H1 (cell line): ENCODE data around the gene ZNF429. TPM values are rescaled to one million over a fixed set of nuclear protein-coding genes. Genes with fewer than 3 reads are reported as not detected.
"Not testable (repeated sequence)": the region's sequence is repeated elsewhere in the genome, so short reads cannot be mapped to it uniquely, and the experiment has no call there.

Experiments
- CTCF ChIA-PET: fragments of 300-600 bp; sonication (Branson Sonifier 250); formaldehyde crosslinking; loops from one replicate; lab custom pipeline; 2021; ENCODE audit not compliant: partially characterized antibody; lab: Charles Lee
- POLR2A ChIA-PET: fragments of 300-600 bp; sonication (Branson Sonifier 250); formaldehyde crosslinking; loops from one replicate; lab custom pipeline; 2021; ENCODE audit warnings: inconsistent platforms; ENCODE audit not compliant: partially characterized antibody; lab: Charles Lee
- DNase-seq, 2 experiments: peaks; one replicate each; pipeline versions ENCODE4 v3.0.0 to v3.0.0-alpha.2; 2010 to 2022; ENCODE audit warnings: low spot score in 2 of 2, low read depth in 1 of 2, mixed read lengths in 1 of 2
- FAIRE-seq: peaks from 2 replicates; lab custom pipeline; 2011; peaks lifted over from hg19 to GRCh38; lab: Jason Lieb, UNC
- H2AFZ ChIP-seq: 2 replicates; pipeline ENCODE4 v1.8.1; 2012; ENCODE audit warnings: low read length, inconsistent platforms
- H2AK5ac ChIP-seq: 2 replicates; pipeline ENCODE4 v1.6.1; 2013; ENCODE audit warnings: low read depth, low read length
- H2BK120ac ChIP-seq: replicated peaks from 2 replicates; pipeline ENCODE3; 2013; ENCODE audit warnings: low read depth, low read length, inconsistent platforms
- H2BK12ac ChIP-seq: 2 replicates; pipeline ENCODE4 v1.6.1; 2013; ENCODE audit warnings: low read depth, low read length
- H2BK15ac ChIP-seq: 2 replicates; pipeline ENCODE4 v1.6.1; 2013; ENCODE audit warnings: low read length
- H2BK20ac ChIP-seq: 2 replicates; pipeline ENCODE4 v1.6.1; 2013; ENCODE audit warnings: low read length
- H2BK5ac ChIP-seq: 2 replicates; pipeline ENCODE4 v1.6.1; 2013; ENCODE audit warnings: low read depth, low read length
- H3K14ac ChIP-seq: 2 replicates; pipeline ENCODE4 v1.6.1; 2013; ENCODE audit warnings: inconsistent platforms; ENCODE audit not compliant: insufficient read length
- H3K18ac ChIP-seq: 2 replicates; pipeline ENCODE4 v1.6.1; 2013; ENCODE audit warnings: low read length; ENCODE audit errors: extremely low read depth
- H3K23ac ChIP-seq: 2 replicates; pipeline ENCODE4 v1.6.1; 2013; ENCODE audit warnings: inconsistent platforms; ENCODE audit not compliant: insufficient read length
- H3K23me2 ChIP-seq: 2 replicates; pipeline ENCODE4 v1.6.1; 2013; ENCODE audit warnings: low read depth, low read length
- H3K27ac ChIP-seq: 2 replicates; pipeline ENCODE4 v1.6.1; 2011; ENCODE audit warnings: low read depth, low read length, inconsistent platforms
- H3K27me3 ChIP-seq, 4 experiments: replicated peaks in 1 of 4; 1 replicate in 1 of 4; 2 replicates in 3 of 4; pipeline versions ENCODE4 v1.6.1 to v1.8.1; 2011 to 2013; ENCODE audit warnings: low read length in 3 of 4, mild to moderate bottlenecking in 3 of 4, inconsistent platforms in 2 of 4, mixed read lengths in 2 of 4, moderate library complexity in 1 of 4; ENCODE audit not compliant: control insufficient read depth in 3 of 4, insufficient read depth in 3 of 4; ENCODE audit errors: extremely low read depth in 1 of 4
- H3K36me3 ChIP-seq, 4 experiments: 2 replicates each; pipeline versions ENCODE4 v1.6.1 to v1.8.1; 2011 to 2013; ENCODE audit warnings: mild to moderate bottlenecking in 4 of 4, low read length in 3 of 4, moderate library complexity in 2 of 4, control low read depth in 1 of 4, inconsistent platforms in 1 of 4; ENCODE audit not compliant: insufficient read depth in 4 of 4, control insufficient read depth in 2 of 4
- H3K4ac ChIP-seq: replicated peaks from 2 replicates; pipeline ENCODE3; 2013; ENCODE audit warnings: low read length, low read depth, mixed read lengths, inconsistent platforms; ENCODE audit not compliant: insufficient read length
- H3K4me1 ChIP-seq, 4 experiments: replicated peaks in 1 of 4; 1 replicate in 1 of 4; 2 replicates in 3 of 4; pipeline versions ENCODE4 v1.6.1 to v1.8.1; 2011 to 2013; ENCODE audit warnings: low read length in 3 of 4, inconsistent platforms in 2 of 4, mixed read lengths in 1 of 4; ENCODE audit not compliant: insufficient read depth in 4 of 4, control insufficient read depth in 3 of 4
- H3K4me2 ChIP-seq, 2 experiments: 2 replicates each; pipeline versions ENCODE4 v1.6.1 to v1.8.1; 2011 to 2013; ENCODE audit warnings: low read depth in 2 of 2, low read length in 2 of 2, control low read depth in 1 of 2, inconsistent platforms in 1 of 2, mild to moderate bottlenecking in 1 of 2; ENCODE audit not compliant: insufficient read depth in 1 of 2
- H3K4me3 ChIP-seq, 4 experiments: fragments of 200-600, 300-600 bp in 1 of 4; sonication (generic), shearing (Covaris generic), sonication (Bioruptor Twin) in 1 of 4; 2 replicates each; pipeline versions ENCODE4 v1.5.1 to v1.8.1; 2011 to 2016; ENCODE audit warnings: low read length in 4 of 4, low read depth in 3 of 4, control low read depth in 2 of 4, inconsistent platforms in 2 of 4, mild to moderate bottlenecking in 2 of 4, mixed read lengths in 1 of 4, moderate library complexity in 1 of 4; ENCODE audit not compliant: insufficient read depth in 2 of 4; ENCODE audit errors: extremely low read depth in 1 of 4
- H3K56ac ChIP-seq: replicated peaks from 2 replicates; pipeline ENCODE3; 2013; ENCODE audit warnings: low read depth, mild to moderate bottlenecking, mixed read lengths, low read length, inconsistent platforms; ENCODE audit not compliant: insufficient read length
- H3K79me1 ChIP-seq: 2 replicates; pipeline ENCODE4 v1.6.1; 2013; ENCODE audit warnings: low read depth, low read length, control low read depth
- H3K79me2 ChIP-seq, 2 experiments: 2 replicates each; pipeline versions ENCODE4 v1.6.1 to v1.8.1; 2012 to 2013; ENCODE audit warnings: low read length in 2 of 2, mild to moderate bottlenecking in 2 of 2, inconsistent platforms in 1 of 2; ENCODE audit not compliant: insufficient read depth in 2 of 2, control insufficient read depth in 1 of 2
- H3K9ac ChIP-seq, 4 experiments: replicated peaks in 1 of 4; 1 replicate in 1 of 4; 2 replicates in 3 of 4; pipeline versions ENCODE4 v1.6.1 to v1.8.1; 2011 to 2013; ENCODE audit warnings: low read depth in 3 of 4, low read length in 3 of 4, control low read depth in 2 of 4, mild to moderate bottlenecking in 2 of 4, moderate library complexity in 2 of 4, inconsistent platforms in 1 of 4; ENCODE audit errors: extremely low read depth in 1 of 4
- H3K9me3 ChIP-seq, 2 experiments: 2 replicates each; pipeline versions ENCODE4 v1.6.1 to v1.8.1; 2012 to 2013; ENCODE audit warnings: mild to moderate bottlenecking in 2 of 2, moderate library complexity in 2 of 2, control low read depth in 1 of 2, inconsistent platforms in 1 of 2, low read depth in 1 of 2, low read length in 1 of 2, mixed read lengths in 1 of 2; ENCODE audit not compliant: insufficient read depth in 2 of 2
- H4K20me1 ChIP-seq, 2 experiments: replicated peaks in 1 of 2; 2 replicates each; pipeline versions ENCODE3 to v1.8.1; 2011 to 2013; ENCODE audit warnings: inconsistent platforms in 2 of 2, low read length in 2 of 2, mild to moderate bottlenecking in 1 of 2; ENCODE audit not compliant: insufficient read depth in 2 of 2, control insufficient read depth in 1 of 2
- H4K5ac ChIP-seq: 2 replicates; pipeline ENCODE4 v1.6.1; 2013; ENCODE audit warnings: low read length, low read depth, mixed read lengths, inconsistent platforms; ENCODE audit not compliant: insufficient read length
- H4K8ac ChIP-seq: 2 replicates; pipeline ENCODE4 v1.8.0; 2013; ENCODE audit warnings: mild to moderate bottlenecking, moderate library complexity, low read length, inconsistent platforms; ENCODE audit not compliant: insufficient read depth; ENCODE audit errors: extremely low read depth
- H4K91ac ChIP-seq: replicated peaks from 2 replicates; pipeline ENCODE3; 2013; ENCODE audit warnings: low read length, mixed read lengths, inconsistent platforms; ENCODE audit not compliant: insufficient read length
- WGBS, 2 experiments: shearing (Covaris generic) in 1 of 2; methylation state at CpG; one replicate each; pipeline versions ENCODE4 v1.1.6 to v1.1.7; 2013 to 2015; ENCODE audit warnings: low lambda C conversion rate in 2 of 2, mixed read lengths in 2 of 2, inconsistent platforms in 1 of 2, low coverage in 1 of 2, missing lambda C conversion rate in 1 of 2; ENCODE audit not compliant: insufficient replicate concordance in 2 of 2, insufficient coverage in 1 of 2, insufficient read length in 1 of 2; ENCODE audit errors: extremely low coverage in 1 of 2, missing lambda C conversion rate in 1 of 2; 5-methylcytosine and 5-hydroxymethylcytosine counted together
- polyA plus RNA-seq, 7 experiments: library from polyadenylated mRNA; depleted of rRNA in 3 of 7; stranded (reverse) in 5 of 7; unstranded in 2 of 7; fragments of >200 nt in 5 of 7; fragments of 200-250 nt in 2 of 7; gene quantifications; 1 replicate in 5 of 7; 2 replicates in 1 of 7; 4 replicates in 1 of 7; pipeline versions ENCODE4 v1.2.1 to v1.2.3, GENCODE V29; 2011 to 2013; ENCODE audit warnings: missing spikeins in 2 of 7, mixed read lengths in 2 of 7
- total RNA-seq: library from RNA; stranded (reverse); fragmentation: NEBNext Ultra II Directional; extraction: Animal tissue kit (Norgen Biotek cat#: 25700); gene quantifications from 2 replicates; pipeline ENCODE4 v1.2.1, GENCODE V29; 2021

Gene ZNF429
- total and polyA plus RNA-seq, 2 of the 8 experiments (the other 6 are each of a cell fraction or from before 2014, with no cell fraction given) = 10.9 to 15.0 TPM

- not testable (repeated sequence) for H3K23ac ChIP-seq, H3K23me2 ChIP-seq, H3K36me3 ChIP-seq, H3K9ac ChIP-seq, H3K27ac ChIP-seq, DNase-seq, H3K14ac ChIP-seq, H4K20me1 ChIP-seq, H3K79me2 ChIP-seq, FAIRE-seq, H3K9me3 ChIP-seq, H3K4me3 ChIP-seq, H3K27me3 ChIP-seq, H3K79me1 ChIP-seq, H3K56ac ChIP-seq, H2BK15ac ChIP-seq, H4K5ac ChIP-seq, H2AFZ ChIP-seq
- H2AK5ac ChIP-seq = peak overlapping the region; percentile 93; the same call in 1 of the 2 replicates
- 0 out of 2 replicates have a peak overlapping the region, but pooled peaks have one; percentile 7 for H4K8ac ChIP-seq
- ChIA-PET POLR2A (interaction anchor here (2.8 kb wide), 1 partner anchor 97 kb away, joined by 12 read pairs; the partner anchor contains the start of gene ZNF429), CTCF (interaction anchor here (0.8 kb wide), 1 partner anchor 119 kb away, joined by 3 read pairs; no protein-coding TSS in a partner anchor)
- 92% methylated on average over 11 of the region's 11 CpGs; no CpG with 5 or more reads in 1 of the 2 experiments for WGBS, 2 experiments
- H2BK120ac ChIP-seq = peak overlapping the region; percentile 50
- H2BK20ac ChIP-seq = peak overlapping the region; percentile 93; the same call in 1 of the 2 replicates
- peak overlapping the region; percentile 90 for H3K18ac ChIP-seq
- H2BK5ac ChIP-seq = 0 out of 2 replicates have a peak overlapping the region, but pooled peaks have one; percentile 88
- H3K4ac ChIP-seq = peak overlapping the region; percentile 27
- H4K91ac ChIP-seq = peak overlapping the region; percentile 36
- peak overlapping the region; percentile 90 for H2BK12ac ChIP-seq
- H3K4me2 ChIP-seq = peak overlapping the region in 1 of 2 experiments; percentile 64; a peak in 2 of 4 replicates
- H3K4me1 ChIP-seq = peaks cover 17 to 32% (median 23%) of the 10 kb centered on the region in 4 experiments
Observed at GRCh38 chr19:21602659-21603430, 97.4 kb downstream of the ZNF429 start.
